Astrocyte (in vitro differentiated cells and primary cell): Measurements from ENCODE around the gene SLC16A1. TPM values are rescaled to one million over a fixed set of nuclear protein-coding genes. Genes with fewer than 3 reads are reported as not detected.
"Not testable (repeated sequence)": the region's sequence is repeated elsewhere in the genome, so short reads cannot be mapped to it uniquely, and the experiment has no call there.

Experiments
- DNase-seq: peaks from one replicate; pipeline ENCODE4 v3.0.0-alpha.2; 2010; ENCODE audit warnings: low read depth
- FAIRE-seq: peaks from 2 replicates; lab custom pipeline; 2011; peaks lifted over from hg19 to GRCh38; lab: Jason Lieb, UNC
- H2AFZ ChIP-seq: 2 replicates; pipeline ENCODE4 v1.6.0; 2012; ENCODE audit warnings: low read depth, low read length, inconsistent platforms
- H3K27ac ChIP-seq: 2 replicates; pipeline ENCODE4 v1.5.1; 2011; ENCODE audit warnings: low read depth, low read length, inconsistent platforms
- H3K27me3 ChIP-seq: 2 replicates; pipeline ENCODE4 v1.6.0; 2011; ENCODE audit warnings: low read length, inconsistent platforms; ENCODE audit not compliant: insufficient read depth
- H3K36me3 ChIP-seq: 2 replicates; pipeline ENCODE4 v1.5.1; 2011; ENCODE audit warnings: low read length, inconsistent platforms; ENCODE audit not compliant: insufficient read depth
- H3K4me1 ChIP-seq: 2 replicates; pipeline ENCODE4 v1.5.1; 2011; ENCODE audit warnings: low read length, inconsistent platforms; ENCODE audit not compliant: insufficient read depth
- H3K4me2 ChIP-seq: 2 replicates; pipeline ENCODE4 v1.6.0; 2012; ENCODE audit warnings: low read length, inconsistent platforms
- H3K4me3 ChIP-seq: 2 replicates; pipeline ENCODE4 v1.5.1; 2011; ENCODE audit warnings: low read depth, mild to moderate bottlenecking, low read length, inconsistent platforms; ENCODE audit not compliant: insufficient read depth
- H3K79me2 ChIP-seq: 2 replicates; pipeline ENCODE4 v1.6.0; 2012; ENCODE audit warnings: mild to moderate bottlenecking, low read length, inconsistent platforms; ENCODE audit not compliant: insufficient read depth
- H3K9ac ChIP-seq: 2 replicates; pipeline ENCODE4 v1.6.0; 2012; ENCODE audit warnings: mild to moderate bottlenecking, low read length, inconsistent platforms
- H3K9me3 ChIP-seq: 2 replicates; pipeline ENCODE4 v1.5.1; 2012; ENCODE audit warnings: low read depth, mild to moderate bottlenecking, low read length, inconsistent platforms; ENCODE audit not compliant: insufficient read depth
- H4K20me1 ChIP-seq: 2 replicates; pipeline ENCODE4 v1.6.0; 2012; ENCODE audit warnings: low read length, inconsistent platforms; ENCODE audit not compliant: insufficient read depth
- H3K27ac Mint-ChIP-seq: one replicate; pipeline ENCODE4 v1.8.0; 2021; ENCODE audit warnings: mild to moderate bottlenecking, mixed read lengths; ENCODE audit not compliant: unreplicated experiment
- H3K27me3 Mint-ChIP-seq: one replicate; pipeline ENCODE4 v1.8.0; 2021; ENCODE audit warnings: low read depth, mixed read lengths; ENCODE audit not compliant: unreplicated experiment
- H3K36me3 Mint-ChIP-seq: one replicate; pipeline ENCODE4 v1.8.0; 2021; ENCODE audit warnings: low read depth, mixed read lengths; ENCODE audit not compliant: unreplicated experiment
- H3K4me1 Mint-ChIP-seq: one replicate; pipeline ENCODE4 v1.8.0; 2021; ENCODE audit warnings: low read depth, mixed read lengths; ENCODE audit not compliant: unreplicated experiment
- H3K4me3 Mint-ChIP-seq: one replicate; pipeline ENCODE4 v1.8.0; 2021; ENCODE audit warnings: mild to moderate bottlenecking, moderate library complexity, mixed read lengths; ENCODE audit not compliant: unreplicated experiment
- H3K9me3 Mint-ChIP-seq: one replicate; pipeline ENCODE4 v1.8.0; 2021; ENCODE audit warnings: mild to moderate bottlenecking, mixed read lengths; ENCODE audit not compliant: unreplicated experiment
- CTCF ChIP-seq: IDR thresholded peaks from 2 replicates; pipeline ENCODE4 v1.5.1; 2011; ENCODE audit warnings: low read depth, mild to moderate bottlenecking, inconsistent platforms, low read length, moderate library complexity; ENCODE audit not compliant: insufficient read depth
- EZH2 ChIP-seq: IDR thresholded peaks from 2 replicates; pipeline ENCODE4 v1.6.1; 2012; ENCODE audit warnings: mild to moderate bottlenecking, low read length, inconsistent platforms; ENCODE audit not compliant: insufficient read depth
- total RNA-seq: library from RNA; stranded (reverse); gene quantifications from 2 replicates; pipeline ENCODE4 v1.2.1, GENCODE V29; 2021

The SLC16A1 gene
- total RNA-seq, 1 donor from 2014 or later: 153 TPM

GRCh38 chr1:112982328-112982727, 26.3 kb upstream of the SLC16A1 start:
- no peak for FAIRE-seq
- no peak overlapping the region for H2AFZ ChIP-seq

GRCh38 chr1:112981834-112982233, 25.8 kb upstream of the SLC16A1 start:
- H3K79me2 ChIP-seq, H4K20me1 ChIP-seq, H3K27me3 Mint-ChIP-seq, H3K9ac ChIP-seq, DNase-seq, H3K36me3 Mint-ChIP-seq, H3K27me3 ChIP-seq, FAIRE-seq, H3K9me3 ChIP-seq, H3K4me3 ChIP-seq, H3K9me3 Mint-ChIP-seq, H3K27ac ChIP-seq, H3K4me1 Mint-ChIP-seq, H3K4me2 ChIP-seq, H2AFZ ChIP-seq, H3K4me1 ChIP-seq, H3K27ac Mint-ChIP-seq, H3K4me3 Mint-ChIP-seq, H3K36me3 ChIP-seq: not testable (repeated sequence)

More at GRCh38 chr1:112982328-112982727, 26.3 kb upstream of the SLC16A1 start:
- Histone ChIP-seq H4K20me1 (no peaks in the 10 kb centered on the region), H3K4me2 (no peak overlapping the region), H3K36me3 (no peaks in the 10 kb centered on the region), H3K9me3 (no peaks in the 10 kb centered on the region), H3K9ac (no peak overlapping the region), H3K4me1 (no peaks in the 10 kb centered on the region), H3K4me3 (no peak overlapping the region), H3K27ac (no peak overlapping the region), H3K27me3 (no peaks in the 10 kb centered on the region), H3K79me2 (no peaks in the 10 kb centered on the region)
- H3K4me3 Mint-ChIP-seq: no peak overlapping the region
- TF ChIP-seq CTCF (no peak), EZH2 (no peak)
- H3K36me3 Mint-ChIP-seq: peaks cover 8% of the 10 kb centered on the region
- H3K27me3 Mint-ChIP-seq: no peaks in the 10 kb centered on the region
- H3K9me3 Mint-ChIP-seq: no peaks in the 10 kb centered on the region
- H3K27ac Mint-ChIP-seq: no peak overlapping the region
- DNase-seq: no peak
- no peaks in the 10 kb centered on the region for H3K4me1 Mint-ChIP-seq

GRCh38 chr1:112981426-112981825, 25.4 kb upstream of the SLC16A1 start:
- Histone ChIP-seq H3K27me3 (no peaks in the 10 kb centered on the region), H3K36me3 (no peaks in the 10 kb centered on the region), H3K4me3 (no peak overlapping the region), H3K9ac (no peak overlapping the region), H2AFZ (no peak overlapping the region), H3K79me2 (no peaks in the 10 kb centered on the region), H3K27ac (no peak overlapping the region), H4K20me1 (no peaks in the 10 kb centered on the region), H3K4me1 (no peaks in the 10 kb centered on the region), H3K4me2 (no peak overlapping the region), H3K9me3 (no peaks in the 10 kb centered on the region)
- FAIRE-seq (no peak), DNase-seq (no peak)
- Mint-ChIP-seq H3K9me3 (no peaks in the 10 kb centered on the region), H3K4me1 (no peaks in the 10 kb centered on the region), H3K4me3 (no peak overlapping the region), H3K27ac (no peak overlapping the region), H3K27me3 (no peaks in the 10 kb centered on the region), H3K36me3 (peaks cover 8% of the 10 kb centered on the region)
- TF ChIP-seq CTCF: no peak
- TF ChIP-seq EZH2: no peak
